AG08395 (cell line): ENCODE measurements around the gene PAK6.

Source experiments
- DNase-seq: peaks from one replicate; pipeline ENCODE4 v3.0.0; 2012; ENCODE audit warnings: mixed read lengths, low spot score

Gene PAK6

DNA sequence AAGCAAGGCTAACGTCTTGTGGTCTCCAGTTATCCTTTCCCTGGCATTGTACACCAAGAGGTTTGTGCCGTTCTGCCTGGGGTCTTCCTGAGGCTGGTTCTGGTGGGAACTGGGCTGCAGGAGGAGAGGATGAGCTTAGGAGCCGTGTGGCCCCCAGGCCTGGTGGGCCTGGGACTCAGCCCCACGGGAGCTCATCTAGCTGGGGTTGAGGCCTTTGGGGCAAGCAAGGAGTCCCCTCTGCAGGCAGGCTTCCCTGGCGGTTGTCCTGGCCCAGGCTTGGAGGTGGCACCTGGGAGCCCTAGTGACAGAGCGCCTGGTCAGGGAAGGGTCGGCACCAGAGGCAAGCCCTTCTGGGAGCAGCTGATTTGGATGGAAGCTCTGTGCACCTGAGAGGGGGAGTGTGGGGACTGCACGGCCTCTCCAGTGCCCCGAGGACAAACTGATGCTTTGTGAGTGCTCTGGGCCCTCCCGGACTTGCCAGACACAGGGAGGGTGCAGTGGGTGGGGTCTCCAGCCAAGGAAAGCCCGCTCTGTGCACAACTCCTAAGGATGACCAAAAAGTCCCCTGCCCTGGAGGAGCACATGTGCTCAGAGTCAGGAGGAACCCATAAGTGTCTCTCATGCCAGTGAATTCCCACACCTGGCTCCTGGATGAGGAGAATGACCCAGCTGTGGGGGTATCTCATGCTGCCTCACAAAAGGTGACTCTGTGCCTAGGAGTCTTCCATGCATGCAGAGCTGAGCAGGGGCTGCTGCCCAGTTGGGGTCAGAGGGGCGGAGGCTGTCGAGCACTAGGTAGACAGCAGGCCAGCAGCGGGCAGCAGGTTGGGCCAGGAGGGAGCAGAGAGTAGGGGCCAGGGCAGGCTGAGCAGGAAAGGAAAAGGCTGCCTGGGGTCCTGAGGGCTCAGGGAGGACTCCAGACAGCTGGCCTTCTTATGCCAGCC is 2.7 kb downstream of the PAK6 start:
- no peak for DNase-seq

DNA sequence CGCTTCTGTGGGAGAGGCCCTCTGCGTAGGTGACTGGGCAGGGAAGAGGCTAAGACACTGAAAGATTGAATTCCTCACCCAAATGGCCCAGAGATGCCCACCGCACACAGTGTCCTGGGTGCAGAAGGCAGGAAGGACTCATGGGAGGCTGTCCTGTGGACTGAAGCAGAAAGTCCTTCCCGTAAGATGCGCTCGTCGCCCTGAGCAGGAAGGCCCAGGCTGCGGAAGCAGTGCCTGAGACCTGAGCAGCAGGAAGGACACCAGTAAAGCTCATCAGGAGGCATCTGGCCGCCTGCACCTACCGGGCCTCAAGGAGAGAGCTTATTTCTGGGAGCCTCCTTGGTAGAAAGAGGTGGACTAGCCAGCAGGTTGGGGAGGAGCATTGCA is 3.3 kb downstream of the PAK6 start:
- DNase-seq, result no peak

GRCh38 chr15:40242601-40243000 is 3.7 kb downstream of the PAK6 start:
- DNase-seq, result no peak

DNA sequence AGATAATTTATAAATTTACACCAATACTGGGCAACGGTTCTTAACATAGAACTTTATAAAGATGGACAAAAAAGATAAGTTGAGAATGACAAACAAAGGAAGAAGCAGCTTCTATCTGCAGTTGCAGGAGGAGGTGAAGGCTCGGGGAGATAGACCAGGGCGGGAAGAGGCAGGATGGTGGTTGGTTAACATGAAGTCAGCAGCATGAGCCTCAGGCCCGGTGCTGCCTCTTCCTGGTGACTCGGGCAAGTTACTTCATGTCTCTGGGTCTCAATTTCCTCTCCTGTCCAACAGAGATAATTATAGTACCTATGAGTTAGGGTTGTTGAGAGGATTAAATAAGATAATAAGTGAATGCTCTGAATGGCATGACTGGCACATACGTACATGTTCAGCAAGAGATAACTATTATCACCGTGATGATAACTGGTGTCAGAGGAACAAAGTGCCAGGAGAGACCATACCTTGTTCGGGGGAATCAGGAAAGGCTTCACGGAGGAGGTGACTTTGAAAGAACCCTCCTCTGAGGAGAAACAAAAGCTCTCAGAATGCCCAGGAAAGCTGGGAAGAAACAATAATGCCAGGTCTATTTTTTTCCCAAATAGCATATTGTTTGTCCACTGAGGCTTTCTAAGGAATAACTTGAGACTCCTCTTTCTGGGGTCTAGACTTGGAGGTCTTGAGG is 4.4 kb downstream of the PAK6 start:
- no peak for DNase-seq

DNA sequence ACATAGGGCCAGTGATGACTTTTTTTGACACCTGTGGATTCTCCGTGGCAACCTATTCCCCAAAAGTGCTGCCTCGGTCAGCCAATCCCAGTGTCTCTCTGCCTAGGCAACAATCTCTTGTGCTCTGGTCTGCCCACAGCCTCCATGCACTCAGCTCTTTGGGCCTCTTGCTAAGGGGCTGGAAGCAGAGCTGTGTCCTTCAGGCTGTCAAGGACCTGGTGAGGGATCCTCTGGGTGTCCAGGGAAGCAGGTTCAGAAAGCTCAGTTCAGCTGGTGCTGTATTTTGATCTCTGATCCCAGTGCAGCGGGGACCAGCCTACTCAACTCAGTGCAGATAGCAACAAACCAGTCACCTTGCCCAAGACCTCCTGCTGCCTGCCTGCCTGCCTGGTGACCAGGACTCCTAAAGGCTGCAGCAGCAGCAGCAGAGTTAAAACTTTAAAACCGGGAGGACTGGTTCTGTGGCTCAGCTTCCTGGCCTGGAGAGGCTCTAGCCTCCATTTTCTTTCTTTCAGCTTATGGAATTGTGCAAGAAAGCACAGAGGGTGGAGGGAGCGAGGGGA is 6.2 kb downstream of the PAK6 start:
- no peak for DNase-seq

GRCh38 chr15:40245666-40246450 is 7.0 kb downstream of the PAK6 start:
- no peak for DNase-seq

GRCh38 chr15:40246496-40247280 is 7.8 kb downstream of the PAK6 start:
- DNase-seq, result no peak

DNA sequence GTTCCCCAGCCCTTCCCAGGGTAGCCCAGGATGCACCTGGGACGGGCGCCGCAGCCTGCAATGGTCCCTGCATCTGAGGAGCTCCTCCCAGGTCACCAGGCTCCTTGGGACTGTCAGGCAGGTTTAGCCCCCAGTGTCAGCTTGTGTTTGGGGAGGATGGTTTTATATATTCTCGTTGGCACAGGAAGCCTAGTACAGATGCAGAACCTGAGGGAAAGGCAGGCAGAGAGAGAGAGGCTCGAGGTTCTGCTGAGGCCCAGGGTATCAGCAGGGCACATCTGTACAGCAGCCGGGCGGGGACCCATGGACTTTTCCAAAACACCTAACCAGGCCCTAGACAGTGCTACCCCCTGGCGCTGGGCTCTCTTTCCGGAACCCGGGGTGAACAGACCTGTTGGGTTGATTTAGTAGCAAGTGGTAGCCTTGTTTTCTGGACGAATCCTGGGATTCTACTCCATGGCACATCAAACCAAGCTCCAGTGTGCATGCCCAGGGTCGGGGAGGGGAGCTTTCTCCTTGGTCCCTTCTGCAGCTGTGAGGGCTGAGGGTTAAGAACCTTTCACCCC is 8.6 kb downstream of the PAK6 start:
- no peak for DNase-seq

DNA sequence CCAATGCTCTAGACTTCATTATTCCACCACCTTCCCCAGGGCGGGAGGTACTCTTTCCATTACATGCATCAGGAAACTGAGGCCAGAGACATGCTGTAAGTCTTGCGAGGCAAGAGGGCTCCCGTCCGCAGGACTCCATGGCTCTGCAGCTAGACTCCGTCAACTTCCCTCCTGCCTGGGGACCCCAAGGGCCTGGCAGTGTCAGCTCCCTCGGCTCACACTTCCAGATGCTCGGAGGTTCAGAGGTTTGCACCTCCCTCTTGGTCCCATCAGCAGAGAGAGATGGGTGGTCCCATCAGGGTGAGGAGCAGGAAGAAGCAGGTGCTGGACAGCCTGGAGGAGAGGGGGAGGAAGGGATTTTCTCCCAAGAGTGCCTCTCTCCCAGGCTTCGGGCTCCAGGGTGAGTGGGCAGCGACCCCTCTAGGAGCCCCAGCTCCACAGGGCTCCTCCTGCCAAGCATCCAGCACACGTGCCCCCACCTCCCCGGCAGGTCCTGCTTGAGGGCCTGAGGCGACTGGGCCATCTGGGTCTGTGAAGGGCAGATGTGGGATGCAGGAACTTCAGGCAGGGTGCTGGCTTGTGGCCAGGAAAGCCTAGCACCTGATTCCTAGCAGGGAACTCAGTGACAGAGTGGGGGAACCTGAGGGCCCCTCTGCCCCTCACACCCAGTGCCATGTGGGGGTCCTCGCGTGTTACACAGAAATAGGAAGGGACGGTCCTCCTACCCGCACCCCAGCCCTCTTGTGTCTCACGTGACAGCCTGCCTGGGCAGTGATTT is 9.3 kb downstream of the PAK6 start:
- DNase-seq, result no peak

- DNase-seq, result no peak
Measured at GRCh38 chr15:40249477-40250303, 10.8 kb downstream of the PAK6 start.

DNA sequence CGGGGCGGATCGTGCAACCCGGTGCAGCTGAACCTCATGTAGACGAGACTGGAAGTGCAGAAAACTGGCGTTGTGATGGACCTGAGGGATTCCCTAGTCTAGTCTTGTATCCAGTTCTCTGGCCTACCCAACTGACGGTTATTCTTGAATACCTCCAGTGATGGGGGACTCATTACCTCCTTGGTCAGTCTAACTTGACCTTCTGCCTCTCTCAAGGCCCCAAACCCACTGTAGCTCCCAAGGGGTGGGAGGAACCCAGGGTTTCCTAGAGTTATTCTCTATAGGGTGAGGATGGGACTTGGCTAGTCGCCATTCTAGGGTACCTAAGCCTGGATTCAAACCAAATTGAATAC is 11.4 kb downstream of the PAK6 start:
- no peak for DNase-seq

- DNase-seq, result no peak
Measured at GRCh38 chr15:40250771-40251483, 12.1 kb downstream of the PAK6 start.

GRCh38 chr15:40251486-40252140 is 12.8 kb downstream of the PAK6 start:
- no peak for DNase-seq

DNA sequence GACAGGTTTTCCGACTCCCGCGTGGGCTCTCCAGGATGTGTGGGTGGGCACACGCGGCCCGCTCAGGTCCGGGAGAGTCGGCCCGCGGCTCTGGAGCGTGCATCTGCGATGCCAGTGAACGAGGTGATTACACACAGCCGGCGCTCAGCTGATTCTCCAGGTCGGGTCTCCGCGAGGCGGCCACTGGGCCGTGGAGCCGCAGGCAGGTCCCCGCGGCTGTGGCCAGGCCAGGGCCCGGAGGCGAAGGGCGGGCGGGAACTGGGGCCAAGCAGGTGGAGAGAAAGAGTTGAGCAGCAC is 13.2 kb downstream of the PAK6 start:
- DNase-seq, result no peak

DNA sequence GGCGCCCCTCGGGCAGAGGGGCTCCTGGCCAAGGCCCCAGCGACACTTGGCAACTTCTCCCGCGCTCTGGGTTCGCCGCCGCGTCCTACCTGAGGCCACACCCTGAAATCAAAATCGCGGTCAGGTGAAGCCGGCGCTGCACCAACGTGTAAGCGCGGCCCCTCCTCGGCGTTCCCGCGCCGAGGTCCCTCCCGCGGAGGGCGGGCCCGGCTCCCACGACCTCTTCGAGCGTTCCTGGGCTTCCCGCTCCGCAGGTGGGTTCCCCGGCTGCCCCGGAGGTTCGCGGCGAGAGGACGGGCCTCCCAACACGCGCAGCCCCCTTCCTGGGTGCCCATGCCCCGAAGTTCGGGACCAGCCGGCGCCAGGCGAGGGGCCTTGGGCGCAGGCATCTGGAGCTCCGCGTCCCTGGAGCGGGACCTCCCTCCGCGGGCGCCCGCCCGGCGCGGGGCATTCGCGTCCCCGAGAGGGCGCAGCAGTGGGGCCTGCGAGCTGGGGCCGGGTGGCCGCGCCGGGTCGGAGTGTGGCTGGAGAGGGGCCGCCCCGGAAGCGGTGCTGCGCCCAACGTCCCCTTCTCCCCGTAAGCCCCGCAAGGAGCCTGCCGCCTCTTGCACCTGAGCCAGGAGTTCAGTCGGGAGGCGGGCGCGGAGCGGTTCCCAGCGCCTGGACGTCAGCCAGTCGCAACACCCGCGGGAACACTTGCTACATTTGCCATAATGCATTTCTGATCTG is 13.7 kb downstream of the PAK6 start:
- no peak for DNase-seq

- DNase-seq, result no peak
Measured at GRCh38 chr15:40253167-40253790, 14.4 kb downstream of the PAK6 start.

- no peak for DNase-seq
Measured at GRCh38 chr15:40254452-40254851, 15.6 kb downstream of the PAK6 start.
